ENCODE measurements around the gene ADAM19. TPM values are rescaled to one million over a fixed set of nuclear protein-coding genes. Genes with fewer than 3 reads are reported as not detected.
A peak's percentile ranks its signal among the peaks of the same experiment; 100 is the strongest.

Gene ADAM19
- total RNA-seq, 4 donors from 2014 or later: 4.0 to 28.1 (median 15.1) TPM

GRCh38 chr5:157574456-157575380 is 857 bp downstream of the ADAM19 start:
- Histone ChIP-seq H3K9me3 (no peaks in the 10 kb centered on the region), H3K4me1 (peaks cover 0 to 42% (median 18%) of the 10 kb centered on the region in 4 donors), H3K27me3 (peaks cover 7% of the 10 kb centered on the region), H3K36me3 (peaks cover 0 to under 1% (median 0%) of the 10 kb centered on the region in 4 donors), H3K27ac (peak overlapping the region; percentile 87 to 93 (median 91)), H3K4me3 (peak overlapping the region; percentile 58 to 71 (median 65))
- peak in 1 of 3 donors; percentile 6 for TF ChIP-seq POLR2AphosphoS5 (IDR thresholded peaks at IDR 0.05)
- no peak for TF ChIP-seq CTCF (IDR thresholded peaks at IDR 0.05)
- 4 to 15% methylated on average over 13 to 61 of the region's 61 CpGs for WGBS, 2 donors (ENCODE audit: low coverage in 1 of 2)
- DNase-seq: peak; percentile 37
- in situ Hi-C loops (cut with MboI; ENCODE audit: low pct_ligation_motif_present in 1 of 4, low pct_unique_long_range_greater_than_20kb in 1 of 4, low sequenced_read_pairs in 3 of 4): no loop called here
- intact Hi-C loops (cut with DNase I; ENCODE audit: low total_unique reads): loop anchor here (5.0 to 10.0 kb wide), 2 partner anchors 62 to 250 kb away; no protein-coding TSS in a partner anchor

GRCh38 chr5:157571357-157571827 is 4.2 kb downstream of the ADAM19 start:
- Histone ChIP-seq H3K9me3 (no peaks in the 10 kb centered on the region), H3K27me3 (peaks cover 7% of the 10 kb centered on the region), H3K4me3 (no peak overlapping the region), H3K4me1 (peaks cover 0 to 50% (median 18%) of the 10 kb centered on the region in 4 donors), H3K36me3 (peaks cover 0 to 4% (median 0%) of the 10 kb centered on the region in 4 donors), H3K27ac (peak overlapping the region; percentile 87 to 93 (median 91))
- intact Hi-C loops (cut with DNase I; ENCODE audit: low total_unique reads): loop anchor here (10.0 kb wide), 1 partner anchor 247 kb away; no protein-coding TSS in a partner anchor
- TF ChIP-seq CTCF (IDR thresholded peaks at IDR 0.05) (no peak), POLR2AphosphoS5 (IDR thresholded peaks at IDR 0.05) (peak in 1 of 3 donors; percentile 56), POLR2A (IDR thresholded peaks at IDR 0.05) (peak; percentile 19)
- WGBS, 2 donors (ENCODE audit: low coverage in 1 of 2): 39 to 40% methylated on average over 6 of the region's 6 CpGs
- in situ Hi-C loops (cut with MboI; ENCODE audit: low pct_ligation_motif_present in 1 of 4, low pct_unique_long_range_greater_than_20kb in 1 of 4, low sequenced_read_pairs in 3 of 4): no loop called here
- peak; percentile 65 for DNase-seq

GRCh38 chr5:157570531-157571200 is 4.9 kb downstream of the ADAM19 start:
- H3K4me1 ChIP-seq: peaks cover 0 to 48% (median 17%) of the 10 kb centered on the region in 4 donors
- peaks cover 4% of the 10 kb centered on the region for H3K27me3 ChIP-seq
- intact Hi-C loops (cut with DNase I; ENCODE audit: low total_unique reads) (loop anchor here (10.0 kb wide), 1 partner anchor 246 kb away; no protein-coding TSS in a partner anchor), in situ Hi-C loops (cut with MboI; ENCODE audit: low pct_ligation_motif_present in 1 of 4, low pct_unique_long_range_greater_than_20kb in 1 of 4, low sequenced_read_pairs in 3 of 4) (no loop called here)
- no peaks in the 10 kb centered on the region for H3K9me3 ChIP-seq
- H3K27ac ChIP-seq: peak overlapping the region; percentile 87 to 93 (median 91)
- TF ChIP-seq EP300 (IDR thresholded peaks at IDR 0.05; ENCODE audit: low read depth) (no peak), POLR2A (IDR thresholded peaks at IDR 0.05) (no peak), CTCF (IDR thresholded peaks at IDR 0.05) (no peak), POLR2AphosphoS5 (IDR thresholded peaks at IDR 0.05) (no peak)
- no peak overlapping the region for H3K4me3 ChIP-seq
- DNase-seq: no peak
- H3K36me3 ChIP-seq: peaks cover 0 to 4% (median 0%) of the 10 kb centered on the region in 4 donors
- WGBS, 2 donors (ENCODE audit: low coverage in 1 of 2): 69 to 72% methylated on average over 2 of the region's 2 CpGs

GRCh38 chr5:157568720-157569119 is 6.9 kb downstream of the ADAM19 start:
- intact Hi-C loops (cut with DNase I; ENCODE audit: low total_unique reads): no loop called here
- in situ Hi-C loops (cut with MboI; ENCODE audit: low pct_ligation_motif_present in 1 of 4, low pct_unique_long_range_greater_than_20kb in 1 of 4, low sequenced_read_pairs in 3 of 4): no loop called here
- Histone ChIP-seq H3K4me3 (no peak overlapping the region), H3K27ac (no peak overlapping the region), H3K4me1 (peaks cover 6 to 40% (median 22%) of the 10 kb centered on the region in 4 donors), H3K36me3 (peaks cover 0 to 4% (median 0%) of the 10 kb centered on the region in 4 donors), H3K9me3 (no peaks in the 10 kb centered on the region), H3K27me3 (no peaks in the 10 kb centered on the region)
- TF ChIP-seq POLR2AphosphoS5 (IDR thresholded peaks at IDR 0.05) (no peak), POLR2A (IDR thresholded peaks at IDR 0.05) (no peak), CTCF (IDR thresholded peaks at IDR 0.05) (no peak), EP300 (IDR thresholded peaks at IDR 0.05; ENCODE audit: low read depth) (no peak)
- DNase-seq: no peak
- WGBS, 2 donors (ENCODE audit: low coverage in 1 of 2): 17 to 80% methylated on average over 1 to 2 of the region's 2 CpGs
